A549 (cell line): Measurements from ENCODE around the gene PELI2. TPM values are rescaled to one million over a fixed set of nuclear protein-coding genes. Genes with fewer than 3 reads are reported as not detected.

Source experiments
- ATAC-seq, 2 experiments: fragments of 200-7000 bp in 1 of 2; fragments of >200 bp in 1 of 2; cut with Nextera tagmentation in 1 of 2; cut with Tn5 transposase in 1 of 2; 3 replicates each; pipeline versions ENCODE4 v1.8.0 to v1.9.1; 2018 to 2020; ENCODE audit warnings: mild to moderate bottlenecking in 1 of 2, moderate library complexity in 1 of 2
- CTCF ChIA-PET: fragments of 300-600 bp; sonication (Branson Sonifier 250); formaldehyde crosslinking; extraction: SDS; loops from one replicate; lab custom pipeline; 2021; ENCODE audit warnings: antibody characterized with exemption, inconsistent platforms; lab: Yijun Ruan, JAX
- POLR2A ChIA-PET: fragments of 350-600 bp; formaldehyde crosslinking; extraction: SDS; loops from one replicate; lab custom pipeline; 2021; ENCODE audit warnings: antibody characterized with exemption, inconsistent platforms; lab: Yijun Ruan, JAX
- DNase-seq, 2 experiments: peaks; one replicate each; pipeline versions ENCODE4 v3.0.0 to v3.0.0-alpha.2; 2011 to 2016; ENCODE audit warnings: low read depth in 1 of 2, low spot score in 1 of 2
- FAIRE-seq: peaks from 2 replicates; lab custom pipeline; 2011; peaks lifted over from hg19 to GRCh38; lab: Jason Lieb, UNC
- H3K27ac ChIP-seq, 2 experiments: fragments of >200 bp; sonication (Bioruptor Twin); formaldehyde crosslinking; 3 replicates each; pipeline ENCODE4 v1.5.1; 2016 to 2017
- H3K4me1 ChIP-seq: fragments of >200 bp; sonication (Bioruptor Twin); formaldehyde crosslinking; 3 replicates; pipeline ENCODE4 v1.6.1; 2016
- H3K4me2 ChIP-seq: fragments of >200 bp; sonication (Bioruptor Twin); formaldehyde crosslinking; 3 replicates; pipeline ENCODE4 v1.6.1; 2016
- H3K4me3 ChIP-seq: fragments of >200 bp; sonication (Bioruptor Twin); formaldehyde crosslinking; 3 replicates; pipeline ENCODE4 v1.5.1; 2016
- H3K9me3 ChIP-seq: fragments of >200 bp; sonication (Bioruptor Twin); formaldehyde crosslinking; 3 replicates; pipeline ENCODE4 v1.6.1; 2016
- ATOH8 ChIP-seq: fragments of 250-450 bp; sonication (Bioruptor Pico); IDR thresholded peaks from 2 replicates; pipeline ENCODE4 v1.5.0; 2020; ENCODE audit warnings: low read depth, mild to moderate bottlenecking, moderate library complexity
- CEBPB ChIP-seq, 2 experiments: fragments of >200 bp in 1 of 2; sonication (Bioruptor Twin) in 1 of 2; formaldehyde crosslinking in 1 of 2; IDR thresholded peaks; 2 replicates each; pipeline ENCODE4 v1.6.1; 2012 to 2016
- EHF ChIP-seq: fragments of 250-450 bp; sonication (Bioruptor Pico); IDR thresholded peaks from 2 replicates; pipeline ENCODE4 v1.5.0; 2020; ENCODE audit warnings: mild to moderate bottlenecking
- EHMT2 ChIP-seq: fragments of 200-600 bp; sonication (generic); IDR thresholded peaks from 2 replicates; pipeline ENCODE4 v1.6.1; 2016; ENCODE audit warnings: antibody characterized with exemption, low read depth, mild to moderate bottlenecking, moderate library complexity
- FOSB ChIP-seq: fragments of 250-450 bp; sonication (Bioruptor Pico); IDR thresholded peaks from 2 replicates; pipeline ENCODE4 v1.5.0; 2020; ENCODE audit warnings: mild to moderate bottlenecking, moderate library complexity
- JUNB ChIP-seq: fragments of >200 bp; sonication (Bioruptor Twin); formaldehyde crosslinking; IDR thresholded peaks from 2 replicates; pipeline ENCODE4 v1.6.1; 2016
- KDM1A ChIP-seq: fragments of 200-600 bp; sonication (generic); IDR thresholded peaks from 2 replicates; pipeline ENCODE4 v1.6.1; 2016; ENCODE audit warnings: low read depth, mild to moderate bottlenecking
- KDM5A ChIP-seq: fragments of 200-600 bp; sonication (generic); IDR thresholded peaks from 2 replicates; pipeline ENCODE4 v1.6.1; 2016; ENCODE audit warnings: antibody characterized with exemption, mild to moderate bottlenecking
- MAFK ChIP-seq: fragments of 450-650 bp; IDR thresholded peaks from 2 replicates; pipeline ENCODE4 v1.6.1; 2014; ENCODE audit not compliant: partially characterized antibody
- MAZ ChIP-seq: fragments of 150-350 bp; IDR thresholded peaks from 2 replicates; pipeline ENCODE4 v1.6.1; 2014; ENCODE audit warnings: antibody characterized with exemption, low read depth, low read length, borderline replicate concordance
- NPAS2 ChIP-seq: fragments of 250-450 bp; sonication (Bioruptor Pico); IDR thresholded peaks from 2 replicates; pipeline ENCODE4 v1.8.0; 2022; ENCODE audit warnings: mild to moderate bottlenecking, moderate library complexity, borderline replicate concordance
- RAD21 ChIP-seq, 2 experiments: fragments of >200 bp in 1 of 2; sonication (Bioruptor Twin) in 1 of 2; formaldehyde crosslinking in 1 of 2; IDR thresholded peaks in 1 of 2; conservative IDR thresholded peaks in 1 of 2; 2 replicates in 1 of 2; 3 replicates in 1 of 2; pipeline ENCODE4 v1.6.1; 2012 to 2018; ENCODE audit warnings: inconsistent platforms in 1 of 2
- REST ChIP-seq: fragments of 200-600 bp; sonication (generic); IDR thresholded peaks from 2 replicates; pipeline ENCODE4 v1.6.1; 2016; ENCODE audit warnings: antibody characterized with exemption, mild to moderate bottlenecking, moderate library complexity
- SREBF2 ChIP-seq: fragments of 450-650 bp; IDR thresholded peaks from 2 replicates; pipeline ENCODE4 v1.6.1; 2014; ENCODE audit warnings: mild to moderate bottlenecking, moderate library complexity
- TP53 ChIP-seq: fragments of 250-450 bp; sonication (Bioruptor Pico); IDR thresholded peaks from 2 replicates; pipeline ENCODE4 v1.5.0; 2021; ENCODE audit warnings: mild to moderate bottlenecking, moderate library complexity
- ZNF302 ChIP-seq: fragments of 250-450 bp; sonication (Bioruptor Pico); IDR thresholded peaks from 2 replicates; pipeline ENCODE4 v1.9.0; 2021; ENCODE audit warnings: inconsistent platforms, mild to moderate bottlenecking, moderate library complexity
- WGBS: methylation state at CpG from one replicate; pipeline ENCODE4 v1.1.6; 2017; ENCODE audit errors: missing lambda C conversion rate; 5-methylcytosine and 5-hydroxymethylcytosine counted together
- polyA plus RNA-seq, 4 experiments: library from polyadenylated mRNA; depleted of rRNA in 3 of 4; stranded (reverse); fragments of >200 nt; fragmentation: RNase III in 1 of 4; extraction: RNeasy Plus Mini Kit Qiagen cat#74134 plus additional on column Dnase treatment in 1 of 4; gene quantifications; 2 replicates in 3 of 4; 3 replicates in 1 of 4; pipeline ENCODE4 v1.2.3, GENCODE V29; 2011 to 2017
- TF ChIP-seq, protein P1 (sequence below): fragments of >200 bp; sonication (Bioruptor Twin); formaldehyde crosslinking; IDR thresholded peaks from 3 replicates; pipeline ENCODE4 v1.5.1; 2016
- TF ChIP-seq, protein P2 (sequence below): fragments of 150-350 bp; IDR thresholded peaks from 2 replicates; pipeline ENCODE4 v1.6.1; 2014; ENCODE audit warnings: low read depth, mild to moderate bottlenecking, low read length

PELI2 gene
- polyA plus RNA-seq, 2 of the 4 experiments (the other 2 are of a cell fraction), result 0.93 to 7.2 TPM

GRCh38 chr14:56248442-56248841 lies 130.2 kb downstream of the PELI2 start (continued):
- TF ChIP-seq REST, result no peak

DNA sequence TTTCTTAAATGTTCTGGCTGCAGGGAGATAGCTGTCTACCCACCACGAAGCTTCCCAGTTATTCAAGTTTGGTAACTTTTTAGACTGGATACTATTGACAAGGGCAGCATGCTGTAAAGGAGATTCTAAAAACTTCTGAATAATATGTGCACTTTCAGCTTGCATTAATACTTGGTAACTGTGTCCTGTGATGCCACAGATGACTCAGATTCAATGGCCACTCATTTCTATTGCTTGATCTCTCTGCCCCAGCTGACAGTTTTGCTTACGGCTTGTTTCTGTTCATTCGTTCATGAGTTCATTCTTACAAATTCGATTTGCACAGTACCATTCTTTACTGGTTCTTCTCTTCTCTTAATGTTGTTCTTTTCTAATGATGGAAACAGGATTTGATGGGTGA lies 142.8 kb downstream of the PELI2 start:
- no peak for DNase-seq
- CTCF ChIA-PET, result no interaction called here
- no peak for TF ChIP-seq KDM5A
- no peak for TF ChIP-seq KDM1A
- no peak for TF ChIP-seq JUNB
- TF ChIP-seq MAFK, result no peak
- no peak for TF ChIP-seq ATOH8 (CRISPR knock-in tag)
- no peak for TF ChIP-seq FOSB (CRISPR knock-in tag)
- TF ChIP-seq MAZ, result no peak
- TF ChIP-seq NPAS2 (CRISPR knock-in tag), result no peak
- no peak for TF ChIP-seq EHF (CRISPR knock-in tag)
- no peak for TF ChIP-seq EHMT2
- no peak for TF ChIP-seq RAD21 (conservative IDR thresholded peaks at IDR 0.05 in 1 of 2, IDR thresholded peaks at IDR 0.05 in 1 of 2)
- no peak for TF ChIP-seq ZNF302 (CRISPR knock-in tag)
- no peak for TF ChIP-seq SREBF2
- TF ChIP-seq, protein P1, sequence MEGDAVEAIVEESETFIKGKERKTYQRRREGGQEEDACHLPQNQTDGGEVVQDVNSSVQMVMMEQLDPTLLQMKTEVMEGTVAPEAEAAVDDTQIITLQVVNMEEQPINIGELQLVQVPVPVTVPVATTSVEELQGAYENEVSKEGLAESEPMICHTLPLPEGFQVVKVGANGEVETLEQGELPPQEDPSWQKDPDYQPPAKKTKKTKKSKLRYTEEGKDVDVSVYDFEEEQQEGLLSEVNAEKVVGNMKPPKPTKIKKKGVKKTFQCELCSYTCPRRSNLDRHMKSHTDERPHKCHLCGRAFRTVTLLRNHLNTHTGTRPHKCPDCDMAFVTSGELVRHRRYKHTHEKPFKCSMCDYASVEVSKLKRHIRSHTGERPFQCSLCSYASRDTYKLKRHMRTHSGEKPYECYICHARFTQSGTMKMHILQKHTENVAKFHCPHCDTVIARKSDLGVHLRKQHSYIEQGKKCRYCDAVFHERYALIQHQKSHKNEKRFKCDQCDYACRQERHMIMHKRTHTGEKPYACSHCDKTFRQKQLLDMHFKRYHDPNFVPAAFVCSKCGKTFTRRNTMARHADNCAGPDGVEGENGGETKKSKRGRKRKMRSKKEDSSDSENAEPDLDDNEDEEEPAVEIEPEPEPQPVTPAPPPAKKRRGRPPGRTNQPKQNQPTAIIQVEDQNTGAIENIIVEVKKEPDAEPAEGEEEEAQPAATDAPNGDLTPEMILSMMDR, result no peak
- TF ChIP-seq TP53 (CRISPR knock-in tag), result no peak
- TF ChIP-seq, protein P2, sequence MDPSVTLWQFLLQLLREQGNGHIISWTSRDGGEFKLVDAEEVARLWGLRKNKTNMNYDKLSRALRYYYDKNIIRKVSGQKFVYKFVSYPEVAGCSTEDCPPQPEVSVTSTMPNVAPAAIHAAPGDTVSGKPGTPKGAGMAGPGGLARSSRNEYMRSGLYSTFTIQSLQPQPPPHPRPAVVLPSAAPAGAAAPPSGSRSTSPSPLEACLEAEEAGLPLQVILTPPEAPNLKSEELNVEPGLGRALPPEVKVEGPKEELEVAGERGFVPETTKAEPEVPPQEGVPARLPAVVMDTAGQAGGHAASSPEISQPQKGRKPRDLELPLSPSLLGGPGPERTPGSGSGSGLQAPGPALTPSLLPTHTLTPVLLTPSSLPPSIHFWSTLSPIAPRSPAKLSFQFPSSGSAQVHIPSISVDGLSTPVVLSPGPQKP, result no peak
- no peak for TF ChIP-seq CEBPB (IDR thresholded peaks at IDR 0.05)
- 66% methylated on average over 4 of the region's 4 CpGs for WGBS
- H3K9me3 ChIP-seq, result 0 out of 3 replicates have a peak, but pooled peaks cover 6% of the 10 kb centered on the region
- no peak overlapping the region for H3K4me3 ChIP-seq
- H3K4me1 ChIP-seq, result no peaks in the 10 kb centered on the region
- H3K4me2 ChIP-seq, result no peak overlapping the region
- H3K27ac ChIP-seq, result no peak overlapping the region
- POLR2A ChIA-PET, result interaction anchor here (0.7 kb wide), 1 partner anchor 792 kb away, joined by 4 read pairs; no protein-coding TSS in a partner anchor
- ATAC-seq, result no peak
- FAIRE-seq, result no peak
